B cell (primary cell): ENCODE data around the gene PRPF19. TPM values are rescaled to one million over a fixed set of nuclear protein-coding genes. Genes with fewer than 3 reads are reported as not detected.

Source experiments
- ATAC-seq: fragments of 200-7000 bp; cut with Tn5 transposase; one replicate; pipeline ENCODE4 v1.10.0; 2021; ENCODE audit warnings: low read depth, mild to moderate bottlenecking, moderate number of reproducible peaks, moderate library complexity
- CTCF ChIA-PET: fragments of 350-600 bp; sonication (Branson Sonifier 250); formaldehyde crosslinking; loops from one replicate; lab custom pipeline; 2021; ENCODE audit warnings: antibody characterized with exemption, inconsistent platforms; lab: Charles Lee
- POLR2A ChIA-PET: fragments of 350-600 bp; sonication (Branson Sonifier 250); formaldehyde crosslinking; loops from one replicate; lab custom pipeline; 2021; ENCODE audit warnings: antibody characterized with exemption; lab: Charles Lee
- DNase-seq: peaks from one replicate; pipeline ENCODE4 v3.0.0; 2013
- H2AFZ ChIP-seq: 2 replicates; pipeline ENCODE4 v1.6.1; 2012; ENCODE audit warnings: mild to moderate bottlenecking, low read depth, low read length; ENCODE audit not compliant: insufficient read depth, poor library complexity, severe bottlenecking
- H3K27ac ChIP-seq, 2 donors: 1 replicate in 1 of 2; 2 replicates in 1 of 2; pipeline ENCODE4 v1.5.1; 2012 to 2013; ENCODE audit warnings: low read length in 2 of 2, mild to moderate bottlenecking in 2 of 2, moderate library complexity in 1 of 2
- H3K27me3 ChIP-seq, 4 experiments: fragments of 200-600 bp in 1 of 4; sonication (generic) in 1 of 4; replicated peaks in 1 of 4; 1 replicate in 2 of 4; 2 replicates in 2 of 4; pipeline versions ENCODE4 v1.6.1 to v1.7.0; 2013 to 2016; ENCODE audit warnings: low read length in 3 of 4, mild to moderate bottlenecking in 2 of 4, mixed read lengths in 1 of 4, moderate library complexity in 1 of 4; ENCODE audit not compliant: insufficient read depth in 4 of 4, control insufficient read depth in 3 of 4; ENCODE audit errors: control extremely low read depth in 1 of 4
- H3K36me3 ChIP-seq, 2 experiments: replicated peaks in 1 of 2; 1 replicate in 1 of 2; 2 replicates in 1 of 2; pipeline versions ENCODE4 v1.6.1 to v1.7.1; 2013; ENCODE audit warnings: low read length in 1 of 2; ENCODE audit not compliant: insufficient read depth in 2 of 2, control insufficient read depth in 1 of 2; ENCODE audit errors: control extremely low read depth in 1 of 2, extremely low read depth in 1 of 2
- H3K4me1 ChIP-seq, 2 donors: fragments of 200-600 bp in 1 of 2; sonication (generic) in 1 of 2; 1 replicate in 1 of 2; 2 replicates in 1 of 2; pipeline versions ENCODE4 v1.5.1 to v1.6.1; 2013 to 2017; ENCODE audit warnings: low read length in 2 of 2; ENCODE audit not compliant: control insufficient read depth in 2 of 2, insufficient read depth in 2 of 2
- H3K4me2 ChIP-seq: replicated peaks from 2 replicates; pipeline ENCODE3; 2012; ENCODE audit warnings: mild to moderate bottlenecking, low read depth, low read length; ENCODE audit not compliant: poor library complexity, severe bottlenecking
- H3K4me3 ChIP-seq, 5 experiments: fragments of 200-600 bp in 1 of 5; sonication (generic) in 1 of 5; 1 replicate in 3 of 5; 2 replicates in 2 of 5; pipeline versions ENCODE4 v1.5.1 to v1.7.0; 2011 to 2016; ENCODE audit warnings: low read length in 4 of 5, mild to moderate bottlenecking in 4 of 5, low read depth in 2 of 5, control low read depth in 1 of 5, moderate library complexity in 1 of 5; ENCODE audit not compliant: insufficient read depth in 1 of 5; ENCODE audit errors: control extremely low read depth in 1 of 5, extremely low read depth in 1 of 5
- H3K79me2 ChIP-seq: fragments of 200-600 bp; sonication (generic); one replicate; pipeline ENCODE4 v1.6.0; 2016; ENCODE audit warnings: low read length; ENCODE audit not compliant: control insufficient read depth, insufficient read depth
- H3K9ac ChIP-seq: fragments of 200-600 bp; sonication (generic); 2 replicates; pipeline ENCODE4 v1.6.1; 2017; ENCODE audit warnings: mild to moderate bottlenecking, low read length, moderate library complexity
- H3K9me3 ChIP-seq, 3 donors: one replicate each; pipeline versions ENCODE4 v1.6.1 to v1.7.1; 2013; ENCODE audit warnings: low read length in 2 of 3; ENCODE audit not compliant: control insufficient read depth in 2 of 3, insufficient read depth in 1 of 3; ENCODE audit errors: control extremely low read depth in 1 of 3
- H4K20me1 ChIP-seq: 2 replicates; pipeline ENCODE4 v1.6.0; 2012; ENCODE audit warnings: mild to moderate bottlenecking, low read length; ENCODE audit not compliant: insufficient read depth, control insufficient read depth, poor library complexity, severe bottlenecking
- H3K27ac Mint-ChIP-seq: one replicate; pipeline ENCODE4 v1.8.0; 2021; ENCODE audit warnings: mixed read lengths
- H3K27me3 Mint-ChIP-seq: one replicate; pipeline ENCODE4 v1.8.0; 2021; ENCODE audit warnings: mixed read lengths
- H3K4me1 Mint-ChIP-seq: one replicate; pipeline ENCODE4 v1.8.0; 2021; ENCODE audit warnings: mixed read lengths
- H3K4me3 Mint-ChIP-seq: one replicate; pipeline ENCODE4 v1.8.0; 2021; ENCODE audit warnings: mixed read lengths
- H3K9me3 Mint-ChIP-seq: one replicate; pipeline ENCODE4 v1.8.0; 2022; ENCODE audit warnings: mixed read lengths; ENCODE audit not compliant: insufficient read depth
- CTCF ChIP-seq: fragments of 200-600 bp; IDR thresholded peaks from one replicate; pipeline ENCODE4 v1.8.0; 2022; ENCODE audit warnings: antibody characterized with exemption, mild to moderate bottlenecking
- EZH2 ChIP-seq: IDR thresholded peaks from 2 replicates; pipeline ENCODE4 v1.6.1; 2012; ENCODE audit warnings: borderline replicate concordance, low read depth, mild to moderate bottlenecking, moderate library complexity, low read length; ENCODE audit not compliant: insufficient read depth, poor library complexity, severe bottlenecking
- WGBS: methylation state at CpG from one replicate; pipeline ENCODE4 v1.1.5; 2013; ENCODE audit warnings: missing lambda C conversion rate; ENCODE audit not compliant: insufficient coverage; 5-methylcytosine and 5-hydroxymethylcytosine counted together
- intact Hi-C: fragments of 100-400 bp; cut with micrococcal nuclease; formaldehyde crosslinking; loops from one replicate; pipeline ENCODE4 v1.10.0; 2022
- polyA plus RNA-seq: library from polyadenylated mRNA; depleted of rRNA; stranded (reverse); fragments of >200 nt; gene quantifications from 2 replicates; pipeline ENCODE4 v1.2.3, GENCODE V29; 2012
- total RNA-seq, 2 donors: library from RNA; stranded (reverse); fragments of 120-200 nt in 1 of 2; gene quantifications; 1 replicate in 1 of 2; 2 replicates in 1 of 2; pipeline versions ENCODE4 v1.2.3 to v1.2.4, GENCODE V29; 2013 to 2022

The PRPF19 gene
- total and polyA plus RNA-seq, 2 donors (not counting 1 experiment from before 2014, with no cell fraction given) = 41.8 to 89.9 TPM

GRCh38 chr11:60879971-60880588 is 26.3 kb downstream of the PRPF19 start:
- Histone ChIP-seq H4K20me1 (no peaks in the 10 kb centered on the region), H3K4me1 (no peaks in the 10 kb centered on the region), H3K9me3 (no peaks in the 10 kb centered on the region), H3K4me2 (no peak overlapping the region), H2AFZ (no peak overlapping the region), H3K27me3 (no peaks in the 10 kb centered on the region), H3K36me3 (peaks cover 0 to 20% of the 10 kb centered on the region in 2 experiments), H3K27ac (no peak overlapping the region), H3K4me3 (no peak overlapping the region), H3K79me2 (no peaks in the 10 kb centered on the region), H3K9ac (no peak overlapping the region)
- CTCF ChIA-PET = interaction anchor here (2.0 kb wide), 1 partner anchor 19 kb away, joined by 5 read pairs; no protein-coding TSS in a partner anchor
- DNase-seq = no peak
- no peaks in the 10 kb centered on the region for H3K4me1 Mint-ChIP-seq
- WGBS = 48% methylated on average over 2 of the region's 5 CpGs
- no peak overlapping the region for H3K27ac Mint-ChIP-seq
- intact Hi-C loops = no loop called here
- TF ChIP-seq EZH2 (no peak), CTCF (no peak)
- no peaks in the 10 kb centered on the region for H3K9me3 Mint-ChIP-seq
- H3K4me3 Mint-ChIP-seq = no peak overlapping the region
- POLR2A ChIA-PET = no interaction called here
- ATAC-seq = no peak
- H3K27me3 Mint-ChIP-seq = no peaks in the 10 kb centered on the region

- Histone ChIP-seq H3K27ac (no peak overlapping the region), H3K79me2 (no peaks in the 10 kb centered on the region), H3K9me3 (no peaks in the 10 kb centered on the region), H3K27me3 (no peaks in the 10 kb centered on the region), H3K36me3 (peaks cover 0 to 20% of the 10 kb centered on the region in 2 experiments), H3K4me2 (no peak overlapping the region), H3K9ac (no peak overlapping the region), H2AFZ (no peak overlapping the region), H3K4me3 (no peak overlapping the region), H4K20me1 (no peaks in the 10 kb centered on the region), H3K4me1 (no peaks in the 10 kb centered on the region)
- H3K9me3 Mint-ChIP-seq = no peaks in the 10 kb centered on the region
- H3K4me1 Mint-ChIP-seq = no peaks in the 10 kb centered on the region
- TF ChIP-seq EZH2 (no peak), CTCF (no peak)
- no peak overlapping the region for H3K4me3 Mint-ChIP-seq
- ATAC-seq (no peak), DNase-seq (no peak)
- no peaks in the 10 kb centered on the region for H3K27me3 Mint-ChIP-seq
- WGBS = no CpG with 5 or more reads among the region's 1 CpG
- ChIA-PET CTCF (no interaction called here), POLR2A (no interaction called here)
- intact Hi-C loops = no loop called here
- no peak overlapping the region for H3K27ac Mint-ChIP-seq
Measured at GRCh38 chr11:60879104-60879503, 27.3 kb downstream of the PRPF19 start.
